NCI-H128 (cell line): ENCODE measurements around the gene SERTAD2.

Experiments
- DNase-seq: peaks from one replicate; lab custom pipeline; 2025; ENCODE audit not compliant: unreplicated experiment; lab: John Stamatoyannopoulos, UW

Gene SERTAD2

DNA sequence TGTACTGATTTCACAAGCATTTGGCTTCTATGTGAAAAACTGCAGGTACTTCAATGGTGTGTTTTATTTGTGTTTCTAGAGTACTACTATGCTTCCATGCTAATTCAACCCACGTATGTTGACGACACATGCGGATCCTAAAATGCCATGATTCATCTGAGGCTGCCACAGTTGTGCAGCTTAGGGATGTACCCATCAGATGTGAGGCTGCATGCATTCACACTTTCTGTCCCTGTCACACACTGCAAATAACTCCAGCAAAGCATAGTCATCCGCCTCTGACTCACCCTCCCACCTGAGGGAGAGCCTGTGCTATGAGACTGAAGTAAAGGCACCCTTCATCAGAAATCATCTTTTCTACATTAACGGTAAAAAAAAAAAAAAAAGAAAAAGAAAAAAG, 22.1 kb upstream of the SERTAD2 start:
- DNase-seq, result no peak

DNA sequence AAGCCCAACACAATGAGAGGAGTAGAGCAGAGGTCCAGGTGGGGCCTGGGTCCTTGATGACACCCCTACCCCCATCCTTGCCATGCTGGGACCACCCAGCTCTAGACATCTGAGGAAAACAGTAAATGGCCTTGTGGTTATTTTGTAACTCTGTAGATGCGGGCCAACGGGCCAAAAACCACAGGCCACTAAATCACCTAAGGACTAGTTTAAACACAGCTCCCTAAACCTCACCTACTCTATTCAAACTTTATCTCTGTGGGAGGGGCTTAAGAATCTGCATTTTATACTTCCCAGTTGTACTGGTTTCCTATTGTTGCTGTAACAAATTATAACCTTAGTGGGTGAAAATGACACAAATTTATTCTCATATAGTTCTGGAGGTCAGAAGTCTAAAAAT, 19.0 kb upstream of the SERTAD2 start:
- no peak for DNase-seq

DNA sequence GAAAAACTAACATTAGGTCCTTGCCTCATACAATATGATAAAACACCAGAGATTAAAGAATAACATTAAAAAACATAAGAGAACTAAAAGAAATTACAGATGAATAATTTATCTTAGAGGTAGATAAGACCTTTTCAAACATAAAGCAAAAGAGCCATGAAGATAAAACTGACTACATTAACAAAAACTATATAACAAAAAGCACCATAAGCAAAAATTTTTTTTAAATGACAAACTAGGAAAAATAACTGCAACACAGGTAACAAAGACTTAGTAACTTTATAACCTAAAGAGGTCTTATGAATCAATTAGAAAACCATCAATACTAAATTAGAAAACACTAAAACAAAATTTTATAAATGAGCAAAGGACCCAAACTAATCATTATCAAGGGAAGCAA, 16.3 kb upstream of the SERTAD2 start:
- no peak for DNase-seq

DNA sequence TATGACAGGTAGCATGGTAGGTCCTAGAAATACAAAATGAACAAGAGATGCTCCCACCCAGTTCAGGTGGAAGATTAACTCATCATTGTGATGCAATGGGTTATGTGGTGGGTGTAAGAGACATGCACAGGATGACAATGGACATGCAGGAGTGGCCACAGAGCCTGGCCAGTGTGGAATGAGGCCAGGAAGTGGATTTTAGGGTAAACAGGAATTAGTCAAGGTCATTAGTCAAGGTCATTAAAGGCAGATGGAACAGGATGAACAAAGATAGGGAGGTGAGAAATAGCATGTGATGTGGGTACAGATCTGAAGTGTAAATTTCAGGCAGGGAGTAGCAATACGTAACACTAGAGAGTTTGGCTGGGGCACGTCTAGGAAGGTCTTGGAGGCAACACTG, 15.6 kb upstream of the SERTAD2 start:
- DNase-seq, result no peak

DNA sequence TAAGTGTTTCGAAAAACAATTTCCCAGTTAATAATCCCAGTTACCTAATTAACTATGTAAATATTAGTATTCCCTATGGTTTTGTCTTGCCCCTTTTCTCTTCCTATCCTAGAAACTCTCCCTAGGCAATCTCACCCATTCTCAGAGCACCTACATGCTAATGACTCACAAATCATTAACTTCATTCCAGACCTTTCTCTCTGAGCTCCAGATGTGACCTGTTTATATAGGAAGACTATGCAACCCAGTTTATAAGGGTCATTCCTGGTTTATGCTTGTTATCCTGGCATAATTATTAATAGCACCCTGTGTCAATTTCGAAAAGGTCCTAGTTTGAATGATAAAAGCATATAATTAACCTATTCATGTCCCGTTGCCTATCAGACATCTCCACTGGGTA, 14.8 kb upstream of the SERTAD2 start:
- no peak for DNase-seq

DNA sequence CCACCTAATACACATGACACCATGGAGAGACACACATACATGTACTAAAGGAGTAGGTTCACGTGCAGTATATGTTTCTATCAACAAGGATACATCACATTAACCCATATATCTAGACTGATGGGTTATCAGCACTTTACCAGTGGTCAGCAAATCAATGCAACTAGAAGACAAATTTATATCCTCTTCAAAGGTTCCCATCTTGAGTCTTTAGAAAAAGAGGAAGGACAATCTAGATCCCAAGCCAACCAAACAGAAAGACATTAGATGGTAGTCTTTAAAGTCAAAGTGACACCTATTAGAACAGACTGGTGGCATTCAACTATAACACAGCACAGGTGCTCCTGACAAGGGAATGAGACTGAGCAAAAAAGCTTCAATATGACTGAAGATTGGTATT, 13.8 kb upstream of the SERTAD2 start:
- no peak for DNase-seq

DNA sequence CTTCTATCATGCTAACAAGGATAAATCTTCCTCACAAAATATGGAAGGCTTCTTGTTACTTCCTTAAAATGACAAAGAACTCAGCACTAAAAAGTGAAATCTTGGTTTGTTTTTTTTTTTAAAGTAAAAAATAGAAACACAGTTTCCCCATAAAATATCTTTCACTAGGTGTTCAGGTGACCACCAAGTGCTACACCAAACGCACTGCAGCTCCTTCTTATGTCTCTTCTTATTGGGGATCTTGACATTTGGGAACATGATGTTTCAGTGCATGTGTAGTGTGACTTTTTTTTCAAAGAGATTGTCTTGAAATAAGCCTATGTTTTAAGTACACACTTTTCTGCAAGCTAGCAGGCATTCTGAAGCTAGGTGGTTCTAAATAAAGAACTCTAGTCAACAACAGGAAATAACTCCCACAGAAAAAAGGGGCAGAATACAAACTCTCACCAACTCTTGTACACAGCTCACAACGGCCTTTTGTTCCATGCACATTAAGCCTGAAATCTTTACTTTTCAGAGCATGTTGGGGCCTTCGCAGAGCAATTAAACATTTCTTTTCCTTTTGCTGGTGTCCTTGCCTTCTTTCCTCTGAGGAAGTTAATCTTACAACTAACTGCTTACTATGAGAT, 13.2 kb upstream of the SERTAD2 start:
- DNase-seq, result no peak

DNA sequence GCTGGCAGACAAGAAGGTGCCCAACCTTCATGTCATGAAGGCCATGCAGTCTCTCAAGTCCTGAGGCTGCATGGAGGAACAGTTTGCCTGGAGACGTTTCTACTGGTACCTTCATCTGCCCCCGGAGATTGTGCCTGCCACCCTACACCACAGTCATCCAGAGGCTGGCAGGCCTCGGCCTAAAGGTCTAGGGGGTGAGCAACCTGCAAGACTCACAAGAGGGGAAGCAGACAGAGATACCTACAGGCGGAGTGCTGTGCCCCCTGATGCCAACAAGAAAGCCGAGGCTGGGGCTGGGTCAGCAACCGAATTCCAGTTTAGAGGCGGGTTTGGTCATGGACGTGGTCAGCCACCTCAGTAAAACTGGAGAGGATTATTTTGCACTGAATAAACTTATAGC, 12.0 kb upstream of the SERTAD2 start:
- DNase-seq, result no peak

DNA sequence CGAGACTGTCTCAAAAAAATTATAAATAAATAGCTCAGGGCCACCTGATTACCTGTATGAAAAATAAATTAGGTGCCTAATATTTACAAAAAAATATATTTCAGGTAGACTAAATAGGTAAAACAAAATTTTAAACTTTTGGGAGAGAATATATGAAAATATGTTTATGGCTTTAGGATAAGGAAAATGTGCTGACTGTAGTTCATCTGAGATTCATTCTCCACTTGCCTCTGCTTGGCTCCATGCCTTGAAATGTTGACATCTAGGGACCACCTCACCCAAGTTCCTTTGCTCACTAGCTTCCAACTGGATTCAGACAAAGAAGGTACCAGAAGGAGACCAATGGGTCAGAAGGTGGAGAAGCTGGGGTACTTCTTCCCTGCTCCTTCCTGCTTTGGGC, 9.7 kb upstream of the SERTAD2 start:
- no peak for DNase-seq

DNA sequence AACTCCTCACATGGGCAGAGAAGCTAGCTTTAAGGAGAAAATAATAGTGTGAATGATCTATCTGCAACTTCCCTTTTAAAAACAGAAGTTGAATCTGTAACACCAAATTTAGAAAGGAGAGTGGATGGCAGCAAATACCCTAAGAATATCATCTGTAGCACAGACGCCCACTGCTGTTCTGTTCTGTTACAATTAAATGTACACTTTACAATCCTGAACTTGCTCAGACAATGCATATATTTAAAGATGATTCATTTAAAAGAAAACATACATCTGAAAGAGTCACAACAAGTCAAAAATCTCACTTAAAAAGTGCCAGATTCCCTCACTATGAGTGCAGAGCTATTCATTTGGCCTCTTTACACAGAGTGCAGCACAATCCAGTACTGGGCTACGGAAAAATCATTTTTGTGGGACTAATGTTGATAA, 8.0 kb upstream of the SERTAD2 start:
- DNase-seq, result no peak

DNA sequence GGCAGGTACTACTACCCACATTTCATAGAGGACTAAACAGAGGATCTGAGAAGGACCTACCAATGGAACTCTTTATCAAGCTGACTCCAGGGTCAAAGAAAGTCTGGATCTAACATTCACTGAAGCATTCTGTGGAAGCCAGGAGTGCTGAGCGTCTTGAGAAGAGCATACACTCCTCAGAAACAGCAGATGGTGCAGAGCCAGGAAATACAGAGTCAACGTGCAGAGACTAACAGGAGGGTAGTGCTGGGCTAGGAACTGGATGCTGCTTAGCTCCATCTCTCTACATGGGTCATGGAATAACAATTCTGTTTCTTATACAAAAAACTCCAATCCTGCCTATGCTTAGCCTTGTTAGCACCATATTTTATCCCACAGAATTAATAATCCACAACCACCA, 5.5 kb upstream of the SERTAD2 start:
- no peak for DNase-seq

DNA sequence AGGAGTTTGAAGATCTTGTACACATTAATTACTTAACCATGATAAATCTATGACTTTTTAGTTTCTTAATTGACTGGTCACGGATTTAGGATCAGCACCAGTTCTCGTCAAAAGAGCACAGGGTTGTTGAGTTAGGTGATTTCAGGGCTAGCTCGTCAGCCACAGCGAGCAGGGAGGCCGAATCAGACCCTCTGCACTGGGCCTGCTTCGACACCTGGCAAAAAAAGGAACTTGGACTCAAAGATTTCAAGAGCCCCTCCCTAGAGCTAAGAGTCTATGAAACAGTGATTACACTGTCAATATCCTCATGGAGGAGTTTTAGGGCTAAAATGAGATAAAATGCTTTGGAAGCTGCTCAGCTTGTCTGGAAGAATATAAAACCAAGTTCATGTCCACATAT, 4.6 kb upstream of the SERTAD2 start:
- no peak for DNase-seq

DNA sequence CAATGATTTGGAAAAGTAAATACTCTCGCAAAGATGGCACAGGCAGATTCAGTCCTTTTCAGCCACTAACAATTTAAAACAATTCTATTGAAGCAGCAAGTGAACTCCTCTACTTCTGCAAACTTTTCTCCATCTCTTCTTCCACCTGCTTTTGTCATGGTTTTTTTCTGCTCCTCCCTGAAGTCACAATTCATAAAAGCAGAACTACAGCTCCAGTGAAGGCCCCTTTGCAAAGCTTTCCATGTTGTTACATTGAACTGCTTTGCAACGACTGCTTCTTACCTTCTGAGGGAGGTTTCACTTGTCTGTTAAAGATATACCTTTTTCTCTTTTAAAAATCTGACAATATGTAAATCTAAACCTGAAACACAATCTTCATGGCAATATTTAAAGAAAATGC, 3.7 kb upstream of the SERTAD2 start:
- DNase-seq, result no peak

DNA sequence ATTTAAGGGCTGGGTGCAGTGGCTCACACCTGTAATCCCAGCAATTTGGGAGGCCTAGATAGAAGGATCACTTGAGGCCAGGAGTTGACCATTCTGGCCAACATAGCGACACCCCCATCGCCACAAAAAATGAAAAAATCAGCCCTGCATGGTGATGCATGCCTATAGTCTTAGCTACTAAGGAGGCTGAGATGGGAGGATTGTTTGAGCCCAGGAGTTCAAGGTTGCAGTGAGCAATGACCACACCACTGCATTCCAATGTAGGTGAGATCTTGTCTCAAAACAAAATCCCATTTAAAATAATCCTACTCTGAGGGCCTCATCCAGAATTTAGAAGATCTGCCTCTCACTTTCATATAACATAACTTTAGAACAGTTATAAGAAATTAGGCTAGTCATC, 2.7 kb upstream of the SERTAD2 start:
- DNase-seq, result no peak

DNA sequence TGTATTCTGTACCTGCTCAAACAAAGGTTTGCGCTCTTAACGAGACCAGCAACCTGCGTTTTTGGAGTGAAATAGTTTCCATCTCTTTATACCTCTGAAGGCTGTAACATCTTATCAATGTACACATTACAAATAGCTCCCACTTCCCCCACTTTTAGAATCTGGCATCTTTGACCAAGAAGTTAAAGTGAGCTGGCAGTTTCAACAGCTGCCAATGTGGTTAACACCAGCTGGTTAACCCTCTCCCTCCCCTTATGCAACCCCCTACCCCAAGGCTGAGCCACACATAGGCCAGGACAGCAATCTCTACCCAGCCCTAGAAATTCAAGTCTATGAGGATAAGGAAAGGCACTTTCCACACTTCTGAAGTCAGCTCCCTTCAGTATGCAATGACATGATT, 2.2 kb upstream of the SERTAD2 start:
- no peak for DNase-seq

DNA sequence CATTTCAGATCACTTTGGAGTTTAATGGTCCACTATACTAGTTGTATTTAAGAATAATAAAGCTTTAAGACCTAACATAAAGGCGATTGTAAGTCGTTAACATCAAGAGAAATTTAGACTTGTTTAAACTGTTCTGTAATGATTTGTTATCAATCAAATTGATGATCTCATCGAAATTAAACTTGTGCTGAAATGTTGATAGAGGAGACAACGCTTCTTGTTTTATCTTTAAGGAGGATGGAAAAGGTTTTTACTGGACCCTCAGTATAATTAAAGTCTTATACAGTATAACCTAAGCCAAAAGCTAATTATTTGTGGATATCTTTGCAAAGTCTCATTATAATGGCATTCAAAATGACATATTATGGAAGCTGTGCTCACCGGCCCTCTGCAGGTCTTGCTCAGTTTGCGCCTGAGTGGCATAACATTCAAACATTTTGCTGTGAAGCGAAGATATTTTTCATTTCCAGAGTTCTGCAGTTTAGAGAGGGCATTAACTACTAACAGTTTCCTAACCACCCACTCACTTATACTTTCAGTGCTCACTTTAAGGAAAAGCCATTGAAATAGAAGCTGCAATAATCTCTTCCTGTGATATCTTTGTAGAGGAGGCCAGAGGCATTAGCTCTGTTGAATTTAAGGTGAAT, 1.4 kb upstream of the SERTAD2 start:
- DNase-seq, result no peak

DNA sequence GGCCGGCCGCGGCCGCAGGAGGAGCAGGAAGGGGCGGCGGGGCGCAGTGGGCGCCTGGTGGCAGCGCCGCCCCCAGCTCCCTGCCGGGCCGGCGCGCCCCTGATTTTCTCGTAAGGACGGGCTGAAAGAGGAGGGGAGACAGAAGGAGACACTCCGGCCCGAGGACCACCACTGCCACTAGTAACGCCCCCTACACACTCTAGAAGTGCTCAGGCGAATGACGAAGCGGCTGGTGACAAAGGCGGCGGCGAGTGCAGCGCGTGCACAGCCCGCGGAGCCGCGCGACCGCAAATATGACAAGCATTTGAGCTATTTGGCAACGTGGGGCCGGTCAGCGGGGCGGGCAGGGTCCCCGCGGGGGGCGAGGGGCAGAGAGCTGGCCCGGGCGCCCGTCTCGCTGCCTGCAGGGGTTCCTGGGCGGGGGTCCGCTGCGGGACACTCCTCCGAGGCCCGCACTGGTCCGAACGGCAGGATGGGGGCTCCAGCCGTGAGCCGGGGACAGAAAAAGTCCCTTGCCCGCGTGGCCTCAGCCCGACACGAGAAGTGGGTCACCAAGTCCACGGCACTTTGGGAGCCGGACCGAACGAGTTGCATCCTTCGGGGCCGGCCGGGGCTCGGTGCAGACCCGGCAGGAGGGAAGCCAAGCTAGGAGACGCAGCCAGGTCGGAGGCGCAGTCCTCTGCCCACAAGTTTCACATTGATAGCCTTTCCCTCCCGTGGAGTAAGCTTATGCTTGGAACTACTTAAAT, 524 bp upstream of the SERTAD2 start:
- peak; percentile 46 for DNase-seq

DNA sequence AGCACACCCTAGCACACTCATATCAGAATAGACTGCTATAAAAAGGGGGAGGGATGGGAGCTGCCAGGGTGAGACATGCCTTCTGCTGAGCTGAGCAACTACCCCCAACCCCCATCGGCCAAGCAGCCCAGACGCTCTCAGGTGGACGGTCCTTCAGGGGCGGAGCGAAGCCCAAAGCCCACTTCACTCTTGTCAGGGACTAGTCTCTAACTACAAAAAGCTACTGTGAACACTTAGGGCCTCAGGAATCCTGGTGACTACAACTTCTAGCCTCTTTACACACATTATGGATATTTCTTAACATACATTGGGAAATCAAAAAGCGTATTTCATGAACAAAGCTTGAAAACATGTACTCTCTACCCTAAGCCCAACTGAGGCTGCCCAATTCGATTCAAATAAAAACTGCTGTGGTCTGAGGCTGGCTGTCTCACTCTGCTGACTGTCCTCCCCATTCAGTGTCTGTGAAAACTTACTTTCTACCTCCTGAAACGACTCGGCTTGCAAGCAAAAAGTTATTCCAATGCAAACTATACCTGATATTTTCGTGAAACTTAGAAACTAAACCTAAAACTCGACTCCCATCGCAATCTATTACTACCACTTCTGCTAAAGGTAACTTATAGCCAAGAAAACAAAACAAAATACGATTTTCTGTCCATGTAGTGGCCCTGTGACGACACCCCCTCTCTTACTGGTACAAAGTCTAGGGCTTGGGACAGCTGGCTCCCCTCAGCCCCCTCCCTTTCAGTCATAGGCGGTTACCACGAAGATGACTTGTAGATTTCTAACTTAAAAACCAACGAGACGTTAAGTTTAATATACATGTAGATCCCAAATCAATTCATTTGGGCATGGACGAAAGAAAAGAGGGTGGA, 1.2 kb downstream of the SERTAD2 start:
- peak; percentile 14 for DNase-seq

DNA sequence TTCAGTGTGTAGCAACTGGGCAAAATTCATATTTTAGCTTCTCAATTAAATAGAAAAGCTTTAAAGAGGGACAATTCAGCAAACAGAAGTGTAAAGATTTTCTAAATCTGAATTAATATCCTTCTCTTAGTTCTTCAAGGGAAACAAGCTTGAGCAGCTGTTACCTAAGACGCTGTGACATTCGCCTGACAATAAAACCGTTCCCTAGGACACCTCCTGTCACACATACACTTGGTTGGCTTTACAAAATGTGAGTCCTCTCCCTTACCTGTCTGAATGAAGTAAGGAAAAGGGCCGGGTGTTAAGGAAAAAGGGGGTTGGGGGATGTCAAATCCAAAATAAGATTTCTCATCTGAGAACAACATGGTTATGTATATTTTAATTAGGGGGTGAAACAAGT, 2.1 kb downstream of the SERTAD2 start:
- DNase-seq, result no peak

DNA sequence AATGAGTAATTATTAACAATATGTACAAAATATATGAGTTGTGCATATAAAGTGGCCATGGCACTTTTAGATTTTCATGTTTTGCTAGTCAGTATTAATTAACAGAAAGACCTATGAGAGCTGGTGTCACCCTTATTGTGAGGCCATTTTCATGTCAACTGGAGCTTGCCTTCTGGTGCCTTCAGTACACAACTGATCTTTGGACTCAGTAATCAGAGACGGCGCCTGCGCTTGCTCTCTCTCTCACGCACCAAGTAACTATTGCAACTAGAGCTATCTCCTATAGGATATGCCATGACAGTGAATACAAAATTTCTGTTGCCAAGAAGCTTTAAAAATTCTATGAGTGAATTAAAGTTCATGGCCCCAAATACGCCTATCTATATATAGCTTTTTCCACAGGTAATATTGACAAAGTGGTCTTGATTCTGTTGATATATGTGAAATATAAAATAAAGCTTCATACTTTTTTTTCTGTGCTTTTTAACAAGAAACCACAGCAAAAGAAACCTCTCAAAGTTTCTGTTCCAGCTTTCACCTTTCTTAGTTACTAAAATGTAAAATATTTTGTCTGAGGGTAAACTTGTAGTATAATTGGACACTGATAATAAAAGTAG, 2.9 kb downstream of the SERTAD2 start:
- DNase-seq, result no peak

DNA sequence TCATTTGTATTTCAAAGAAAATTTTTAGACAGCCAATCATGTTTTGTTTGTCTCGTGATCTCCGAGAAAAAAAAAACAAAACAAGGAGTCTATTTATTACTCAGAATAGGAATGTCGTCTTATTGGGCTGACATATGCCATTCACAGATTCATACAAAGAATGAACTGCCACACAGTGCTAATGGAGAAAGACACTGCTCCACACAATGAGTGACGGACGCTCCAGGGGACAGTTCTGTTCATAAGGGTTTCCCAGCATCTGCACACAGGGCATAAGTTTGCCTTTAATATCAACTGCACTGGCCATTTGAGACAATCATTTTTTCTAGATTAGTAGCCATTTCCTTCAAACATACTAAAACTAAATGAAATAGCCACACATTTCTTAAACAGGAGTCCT, 3.4 kb downstream of the SERTAD2 start:
- no peak for DNase-seq
